Tibial nerve (tissue), 4 donors: Measurements from ENCODE around the gene USP22.

Experiments
- CTCF ChIP-seq, 5 experiments: fragments of 200-600 bp in 3 of 5; fragments of 450-650 bp in 2 of 5; sonication (generic) in 3 of 5; IDR thresholded peaks; one replicate each; pipeline ENCODE4 v1.5.1; 2016 to 2019; ENCODE audit warnings: antibody characterized with exemption in 5 of 5, mild to moderate bottlenecking in 3 of 5, moderate library complexity in 2 of 5
- EP300 ChIP-seq, 2 donors: sonication (generic); formaldehyde crosslinking; IDR thresholded peaks; one replicate each; pipeline ENCODE4 v1.6.1; 2017; ENCODE audit warnings: antibody characterized with exemption in 2 of 2, mild to moderate bottlenecking in 1 of 2

- TF ChIP-seq CTCF (IDR thresholded peaks at IDR 0.05) (no peak), EP300 (IDR thresholded peaks at IDR 0.05) (no peak)
Observed at GRCh38 chr17:20960871-20961270, 81.9 kb downstream of the USP22 start.
